ENCODE data around the gene TSPAN9. TPM values are rescaled to one million over a fixed set of nuclear protein-coding genes. Genes with fewer than 3 reads are reported as not detected.

TSPAN9 gene
- total RNA-seq, 1 donor from 2014 or later = 8.4 TPM

DNA sequence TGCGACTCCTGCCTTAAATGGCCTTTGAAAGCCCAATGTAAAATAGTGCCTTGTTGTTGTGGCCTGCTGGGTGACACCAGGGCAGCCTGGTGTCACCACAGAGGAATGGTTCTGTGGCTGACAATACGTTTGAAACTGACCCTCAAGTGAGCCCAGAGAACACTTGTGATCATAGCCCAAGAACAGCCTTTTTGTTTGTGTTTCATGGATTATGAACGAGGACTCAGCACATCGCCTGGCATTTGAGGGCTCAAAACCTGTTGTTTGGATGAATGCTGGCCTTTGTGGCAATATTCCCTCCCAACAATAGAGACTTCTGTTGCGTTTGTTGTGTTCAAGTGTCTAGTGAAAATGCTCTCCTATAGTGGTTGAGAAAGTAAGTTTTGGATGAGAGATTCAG is 48.5 kb downstream of the TSPAN9 start:
- DNase-seq = no peak

DNA sequence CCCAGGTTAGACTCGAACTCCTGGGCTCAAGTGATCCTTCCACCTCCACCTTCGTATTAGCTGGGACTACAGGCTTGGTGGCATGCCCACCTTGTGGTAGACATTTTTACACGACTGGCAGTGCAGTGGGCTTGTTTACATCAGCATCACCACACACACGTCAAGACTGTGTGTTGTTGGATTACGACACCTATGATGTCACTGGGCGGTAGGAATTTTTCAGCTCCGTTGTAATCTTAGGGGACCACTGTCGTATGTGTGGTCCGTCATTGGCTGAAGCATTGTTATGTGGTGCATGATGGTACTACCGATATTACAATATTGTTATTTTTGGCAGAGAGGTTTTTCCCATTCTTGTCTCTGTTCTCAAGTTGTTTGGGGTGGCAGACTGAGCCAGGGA is 50.7 kb downstream of the TSPAN9 start:
- DNase-seq = no peak

DNA sequence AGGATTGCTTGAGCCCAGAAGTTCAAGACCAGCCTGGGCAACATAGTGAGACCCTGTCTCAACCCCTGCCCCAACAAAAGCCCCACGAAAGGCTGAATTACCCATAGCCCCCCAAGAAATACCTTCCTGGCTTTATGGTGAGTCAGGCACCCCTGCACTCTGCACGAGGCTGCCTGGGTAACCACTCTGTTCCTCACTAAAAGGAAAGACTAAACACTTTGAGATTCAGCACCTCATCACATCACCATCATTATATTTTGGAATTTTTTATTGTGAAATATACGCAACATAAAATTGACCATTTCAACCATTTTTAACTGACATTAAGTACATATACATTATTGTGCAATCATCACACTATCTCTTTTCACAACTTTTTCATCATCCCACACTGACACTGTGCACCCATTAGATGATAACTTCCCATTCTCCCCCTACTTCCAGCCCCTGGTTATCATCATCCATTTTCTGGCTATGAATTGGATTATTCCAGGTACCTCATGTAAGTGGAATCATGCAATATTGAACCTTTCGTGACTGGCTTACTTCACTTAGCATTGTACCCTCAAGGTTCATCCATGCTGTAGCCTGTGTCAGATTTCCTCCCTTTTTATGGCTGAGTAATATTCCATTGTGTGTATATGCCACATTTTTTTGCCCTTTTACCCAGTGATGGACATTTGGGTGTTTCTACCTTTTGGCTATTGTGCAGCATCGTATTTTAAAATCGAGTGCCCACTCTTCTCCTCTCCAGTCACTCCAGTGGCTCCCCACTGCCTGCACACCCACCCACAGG is 51.5 kb downstream of the TSPAN9 start:
- no peak for DNase-seq

DNA sequence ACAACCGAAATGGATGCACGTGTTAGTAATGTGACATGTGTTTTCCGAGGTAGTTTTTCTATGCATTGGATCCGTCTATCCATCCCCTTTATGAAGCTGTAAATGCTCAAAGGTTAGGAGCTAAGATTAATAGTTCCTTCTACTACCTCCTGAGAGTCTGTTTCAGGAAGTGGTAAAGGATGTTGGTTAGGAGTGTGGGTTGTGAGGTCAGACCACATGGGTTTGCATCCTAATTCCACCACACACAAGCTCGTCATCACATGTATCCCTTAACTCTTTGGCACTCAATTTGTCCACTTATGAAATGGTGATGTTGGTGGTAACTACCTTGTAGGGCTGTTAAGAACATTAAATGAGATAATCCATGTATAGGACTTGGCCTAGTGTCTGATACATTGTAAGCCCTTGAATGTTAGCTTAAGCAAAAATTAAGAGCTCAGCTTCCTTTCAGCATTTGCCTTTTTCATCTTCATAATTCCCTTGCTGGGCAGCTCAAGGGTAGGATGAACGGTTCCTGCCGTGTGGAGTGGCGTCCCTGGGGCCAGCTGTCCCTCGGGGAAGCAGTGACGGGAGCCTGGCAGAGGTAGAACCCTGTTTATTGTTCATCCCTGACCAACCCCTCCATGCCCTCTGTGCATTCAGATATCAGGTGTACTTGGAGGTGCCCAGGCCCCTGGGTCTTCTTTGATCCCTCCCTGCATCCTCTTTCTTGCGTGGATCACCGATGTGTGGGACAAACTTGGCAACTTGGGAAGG is 52.3 kb downstream of the TSPAN9 start:
- no peak for DNase-seq

DNA sequence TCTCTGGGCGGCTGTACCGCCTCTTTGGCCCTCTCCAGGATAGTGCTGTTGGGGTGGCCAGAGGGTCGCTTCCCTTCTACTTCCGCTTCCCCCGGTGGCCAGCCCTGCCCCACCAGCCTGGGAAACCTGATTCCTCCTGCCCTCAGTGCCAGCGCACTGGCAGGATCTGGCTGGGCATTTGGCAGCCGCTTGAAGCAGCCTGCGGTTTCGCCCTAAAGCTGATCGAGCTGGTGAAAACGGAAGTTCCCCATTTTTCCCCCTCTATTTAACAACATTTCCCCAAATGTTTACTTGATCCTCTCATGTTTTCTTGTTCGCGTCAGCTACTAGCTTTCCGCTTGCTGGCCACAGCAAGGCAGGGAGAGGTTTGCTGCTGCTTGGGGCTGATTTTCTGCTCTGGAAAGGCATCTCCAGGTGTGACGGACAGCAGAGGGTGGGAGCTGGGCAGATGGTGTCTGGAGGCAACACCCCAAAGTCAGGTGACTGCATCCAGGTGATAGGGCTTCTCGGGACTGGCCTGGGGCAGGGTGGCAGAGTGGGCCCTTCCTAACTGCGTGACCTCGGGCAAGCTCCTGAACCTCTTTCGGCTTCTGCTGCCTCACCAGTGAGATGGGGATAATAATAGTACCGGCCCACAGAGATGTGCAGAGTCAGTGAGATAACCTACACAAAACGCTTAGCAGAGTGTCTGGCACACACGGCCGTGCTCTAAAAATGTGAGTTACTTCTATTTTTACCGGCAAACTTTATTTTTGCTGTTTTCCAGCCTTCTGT is 53.1 kb downstream of the TSPAN9 start:
- no peak for DNase-seq

DNA sequence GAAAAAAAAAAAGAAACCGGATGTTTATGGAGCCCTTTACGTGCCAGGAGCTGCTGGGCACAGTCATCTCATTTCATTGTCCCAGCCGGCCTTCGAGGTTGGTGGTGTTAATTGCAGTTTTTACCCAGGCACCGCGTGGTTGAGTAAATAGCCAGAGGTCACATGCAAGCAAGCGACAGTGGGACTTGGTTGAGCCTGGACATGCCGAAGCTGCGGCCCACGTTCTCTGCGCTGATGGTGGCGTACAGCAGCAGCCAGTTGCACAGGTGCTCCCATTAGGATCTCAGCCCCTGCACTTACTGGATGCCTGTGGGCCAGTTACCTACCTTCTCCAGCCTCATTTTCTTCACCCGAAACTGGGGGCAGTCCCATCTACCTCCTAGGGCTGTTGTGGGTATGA is 54.0 kb downstream of the TSPAN9 start:
- no peak for DNase-seq

DNA sequence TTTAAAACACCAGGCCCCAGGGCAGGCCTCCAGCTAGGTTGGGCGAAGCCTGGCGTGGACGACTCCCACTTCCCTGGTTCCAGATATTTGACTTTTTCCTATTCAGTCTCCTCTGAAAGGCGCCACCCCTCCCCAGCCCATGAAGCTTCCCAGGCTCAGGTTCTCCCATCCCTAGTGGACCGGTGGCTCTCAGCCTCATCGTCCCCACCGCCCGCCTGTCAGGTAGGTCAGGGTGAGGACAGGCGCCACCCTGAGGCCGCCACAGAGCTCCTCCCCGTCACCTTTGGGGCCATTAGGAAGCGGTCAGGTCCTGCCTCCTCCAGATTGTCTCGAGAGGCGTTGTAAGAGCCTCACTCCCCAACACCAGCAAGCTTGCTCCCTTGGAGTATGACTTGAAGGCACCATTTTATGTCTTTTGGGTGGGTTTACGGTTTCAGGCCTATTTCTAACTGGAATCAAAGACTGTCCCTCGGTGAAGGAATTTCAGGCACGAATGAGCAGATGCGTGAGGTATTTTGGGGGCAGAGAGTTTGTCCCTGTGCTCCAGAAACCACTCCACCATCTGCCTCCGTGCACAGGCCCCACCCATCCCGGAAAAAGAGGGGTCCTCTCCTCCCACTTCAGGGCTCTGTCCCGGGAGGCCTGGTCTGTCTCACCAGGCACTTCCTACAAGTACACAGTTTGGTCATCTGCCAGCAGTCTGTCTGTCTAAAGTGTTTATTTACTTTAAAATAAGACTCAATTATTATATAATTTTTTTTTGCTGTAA is 55.6 kb downstream of the TSPAN9 start:
- no peak for DNase-seq

DNA sequence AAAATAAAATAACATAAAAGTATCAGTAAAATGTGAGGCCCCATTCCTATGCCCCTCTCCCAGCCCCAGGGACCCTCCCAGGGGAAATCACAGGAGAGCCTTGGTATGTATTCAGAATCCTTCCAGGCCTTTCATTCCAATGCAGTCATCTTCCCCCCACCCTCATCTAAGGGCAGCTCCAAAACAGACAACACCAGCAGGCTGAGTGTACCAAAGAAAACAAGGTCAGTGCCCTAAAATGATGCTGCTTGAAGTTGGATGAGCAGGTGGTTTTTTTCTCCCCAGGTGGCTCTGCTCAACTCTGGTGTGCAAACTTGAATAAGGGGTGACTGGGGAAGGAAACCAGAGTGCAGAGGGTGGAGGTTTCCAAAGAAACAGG is 56.2 kb downstream of the TSPAN9 start:
- no peak for DNase-seq

DNA sequence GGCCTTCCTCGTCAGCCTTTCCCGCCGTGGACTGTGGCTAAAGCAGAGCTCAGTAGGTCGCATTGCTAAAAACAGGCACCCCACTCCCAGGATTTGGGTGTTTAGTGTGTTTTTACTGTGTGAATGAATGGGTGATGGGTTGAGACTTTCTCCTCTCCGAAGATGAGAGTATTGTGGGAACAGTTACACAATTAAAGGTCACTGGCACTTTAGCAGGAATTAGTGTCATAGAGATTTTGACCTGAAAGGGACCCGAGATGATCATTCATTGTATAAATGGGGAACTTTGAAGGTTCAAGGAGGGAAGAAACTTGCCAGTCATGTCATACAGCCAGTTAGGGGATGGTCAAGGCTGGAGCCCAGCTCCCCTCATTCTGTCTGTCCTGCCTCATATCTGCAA is 56.9 kb downstream of the TSPAN9 start:
- no peak for DNase-seq

DNA sequence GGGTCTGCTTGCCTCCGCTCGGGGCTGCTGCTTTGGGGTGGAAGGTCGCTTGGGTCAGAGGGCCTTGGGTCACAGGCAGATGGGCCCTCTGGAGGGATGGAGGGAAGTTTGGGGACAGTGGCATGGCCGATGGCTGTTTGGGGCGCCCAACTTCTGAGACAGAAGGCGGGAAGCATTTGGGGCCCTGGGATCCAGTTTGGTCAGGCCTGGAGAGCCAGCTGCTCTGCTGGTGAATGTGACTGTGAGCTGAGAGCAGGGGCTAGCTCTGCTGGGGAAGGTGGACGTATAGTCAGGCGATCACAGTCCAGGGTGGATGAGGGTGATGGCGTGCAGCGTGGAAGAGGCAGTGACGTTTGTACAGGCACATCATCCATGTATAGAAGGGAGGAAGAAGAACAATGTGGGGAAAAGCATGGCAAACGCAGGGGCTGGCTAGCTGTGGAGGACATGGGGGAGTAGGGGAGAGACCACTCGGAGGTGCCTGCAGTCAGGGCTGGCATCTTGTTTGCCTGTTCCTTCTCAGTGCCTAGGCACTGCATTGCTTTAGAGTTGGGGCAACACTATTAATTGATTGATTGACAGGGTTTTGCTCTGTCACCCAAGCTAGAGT is 57.5 kb downstream of the TSPAN9 start:
- DNase-seq = no peak

DNA sequence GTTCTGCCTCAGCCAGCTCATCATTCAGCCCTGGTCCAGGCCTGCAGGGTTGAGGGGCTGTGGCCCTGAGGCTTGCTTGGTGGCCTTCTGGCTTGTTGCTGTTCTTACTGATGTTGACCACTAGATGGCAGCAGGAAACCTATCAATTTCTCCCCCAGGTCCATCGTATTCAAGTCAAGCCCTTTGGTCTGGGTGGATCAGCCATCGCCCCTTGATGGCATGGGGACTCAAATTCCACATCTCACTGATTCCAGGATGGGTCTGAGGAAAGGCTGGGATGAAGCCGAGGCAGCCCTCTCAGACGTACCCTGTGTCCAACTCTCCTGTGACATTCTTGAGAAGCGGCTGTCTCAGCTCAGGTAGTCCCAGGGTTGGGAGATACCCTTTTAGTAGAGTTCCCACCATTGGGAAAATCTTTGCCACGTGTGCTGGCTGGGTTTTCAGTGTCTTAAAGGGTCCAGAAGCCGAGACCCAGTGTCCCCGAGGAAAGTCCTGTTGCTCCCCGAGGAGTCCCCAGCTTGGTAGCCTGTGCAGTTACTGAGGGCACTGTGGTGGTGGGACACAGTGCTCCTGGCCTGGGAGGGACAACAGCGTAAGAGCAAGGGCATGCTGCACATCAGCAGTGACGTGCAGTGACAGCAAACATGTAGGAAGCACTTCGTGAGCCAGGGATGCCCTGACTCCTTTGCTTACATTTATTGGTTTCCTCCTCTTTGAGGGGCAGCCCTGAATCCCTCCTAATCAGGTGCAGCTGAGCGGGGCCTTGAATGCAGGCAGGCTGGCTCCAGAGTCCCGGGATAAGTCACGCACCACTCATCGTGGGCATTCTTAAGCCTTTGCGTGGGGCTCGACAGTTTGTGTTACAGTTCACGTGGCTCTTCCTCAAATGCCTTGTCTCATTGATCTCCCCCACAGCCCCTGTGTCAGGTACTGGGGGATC is 58.6 kb downstream of the TSPAN9 start:
- DNase-seq = no peak

DNA sequence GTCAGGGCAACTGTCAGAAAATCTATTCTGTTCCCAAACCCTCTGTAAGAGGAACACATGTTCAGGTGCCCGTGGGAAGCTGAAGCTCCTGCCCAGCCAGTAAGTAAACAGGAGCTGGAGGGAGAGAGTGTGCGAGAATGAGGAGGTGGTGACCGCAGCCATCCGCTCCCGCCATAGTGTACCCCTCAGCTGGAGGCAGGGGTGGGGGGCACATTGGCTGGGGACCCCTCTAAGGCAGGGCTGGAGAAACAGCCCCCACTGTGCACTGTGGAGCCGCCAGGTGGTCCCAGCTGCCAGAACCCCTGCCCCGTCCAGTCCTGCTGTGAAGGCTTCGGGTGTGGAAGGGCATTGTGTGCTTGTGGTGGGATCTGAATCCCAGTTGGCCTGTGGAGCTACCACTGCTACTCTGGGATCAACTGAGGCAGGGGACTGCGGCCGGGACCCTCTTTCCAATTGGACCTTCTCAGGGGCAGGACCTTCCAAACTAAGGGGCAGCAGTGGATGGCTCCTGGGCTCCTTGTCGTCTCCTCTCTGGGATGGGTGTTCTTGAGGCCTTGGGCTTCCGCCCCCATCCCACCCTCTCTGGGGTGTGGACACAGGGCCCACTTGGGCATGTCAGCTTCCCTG is 59.6 kb downstream of the TSPAN9 start:
- no peak for DNase-seq

DNA sequence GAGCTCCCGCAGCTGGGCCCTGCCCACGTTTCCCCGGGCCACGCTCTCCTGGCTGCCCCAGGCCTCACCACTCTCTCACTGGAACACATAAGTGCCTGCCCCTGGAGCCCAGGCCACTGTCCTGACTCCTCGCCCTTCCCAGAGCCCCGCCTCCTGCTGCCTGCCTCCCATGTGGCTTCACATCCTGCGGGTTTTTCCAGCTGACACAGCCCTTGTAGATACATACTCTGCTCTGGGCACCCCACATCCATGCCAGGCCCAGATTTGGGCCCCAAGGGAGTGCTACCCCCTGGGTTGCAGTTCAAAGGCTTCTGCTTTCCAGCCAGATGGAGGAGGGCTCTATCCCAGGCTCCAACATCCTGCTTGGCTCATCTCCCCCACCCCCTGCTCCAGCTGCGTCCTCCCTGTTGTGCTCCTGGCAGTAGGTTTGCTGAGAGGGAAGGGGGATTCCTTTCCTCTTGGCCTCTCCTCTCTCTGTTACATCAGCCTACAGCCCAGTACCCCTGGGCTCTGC is 60.1 kb downstream of the TSPAN9 start:
- DNase-seq = no peak

DNA sequence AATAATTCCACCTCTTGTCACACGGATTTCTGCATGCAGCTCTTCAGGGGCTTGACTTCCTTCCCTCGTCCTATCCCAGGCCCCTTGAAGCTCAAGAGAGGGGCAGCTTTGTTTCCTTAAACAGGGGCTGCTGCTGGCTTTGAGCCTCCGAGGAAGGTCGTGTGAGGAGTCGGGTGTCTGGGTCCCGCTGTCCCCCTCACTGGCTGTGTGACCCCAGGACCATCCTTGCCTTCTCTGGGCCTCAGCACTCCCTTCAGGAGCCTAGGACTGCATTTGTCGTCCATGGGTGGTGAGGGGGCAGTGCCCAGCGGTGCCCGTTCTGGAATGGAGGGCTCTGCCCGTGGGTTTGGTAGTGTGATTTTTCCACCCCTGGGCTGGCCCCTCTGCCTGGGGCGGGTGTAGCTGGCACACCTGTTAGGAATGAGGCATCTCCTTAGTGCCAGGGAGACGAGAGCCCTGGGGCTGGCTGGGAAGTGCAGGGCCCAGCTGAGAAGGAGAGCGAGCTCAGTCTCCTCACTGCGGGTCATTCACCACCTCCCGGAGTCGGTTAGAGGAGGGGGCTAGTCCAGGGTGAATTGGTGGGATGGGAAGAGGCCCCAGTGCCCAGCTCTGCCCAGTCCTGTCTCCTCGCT is 60.8 kb downstream of the TSPAN9 start:
- DNase-seq = no peak

DNA sequence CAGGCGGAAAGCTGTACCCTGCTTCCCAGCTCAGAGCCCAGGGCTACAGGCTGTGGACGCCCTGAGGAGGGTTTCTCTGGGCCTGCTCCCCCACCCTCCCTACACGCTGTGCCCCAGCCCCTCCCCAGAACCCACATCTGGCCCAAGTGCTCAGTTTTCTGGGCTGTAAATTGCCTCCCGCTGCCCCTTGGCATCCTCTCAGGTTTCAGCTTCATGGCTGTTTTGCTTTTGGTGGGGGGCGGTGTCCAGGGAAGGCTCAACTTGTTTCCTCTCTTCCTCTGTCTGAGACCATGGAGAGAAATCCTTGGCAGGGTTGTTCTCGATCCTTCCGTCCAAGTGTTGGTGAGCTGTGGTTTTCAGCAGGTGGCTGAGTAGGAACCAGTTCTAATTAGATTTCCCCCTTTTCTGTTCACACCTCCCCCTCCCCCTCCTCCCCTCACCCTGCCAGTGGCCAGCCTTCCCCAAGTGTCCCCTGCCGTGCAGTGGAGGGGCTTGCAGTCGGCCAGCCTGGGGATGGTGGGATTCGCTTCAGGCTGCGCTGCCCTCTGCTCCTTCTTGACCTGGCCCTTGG is 61.8 kb downstream of the TSPAN9 start:
- no peak for DNase-seq

DNA sequence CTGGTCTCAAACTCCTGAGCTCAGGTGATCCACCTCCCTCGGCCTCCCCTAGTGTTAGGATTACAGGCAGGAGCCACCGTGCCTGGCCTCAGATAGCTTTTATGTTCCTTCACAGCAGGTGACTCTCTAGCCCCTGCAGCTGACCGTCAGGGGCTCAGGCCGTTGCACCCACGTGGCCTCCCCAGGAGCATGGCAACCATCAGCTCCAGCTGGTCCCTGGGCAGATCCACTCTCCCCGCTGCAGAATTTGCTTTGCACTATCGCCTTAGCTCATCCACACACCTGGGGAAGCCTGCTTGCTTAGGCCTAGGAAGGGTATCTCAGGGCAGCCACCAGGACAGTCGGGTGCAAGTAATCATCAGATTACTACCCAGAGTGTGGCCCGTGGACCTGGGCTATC is 62.6 kb downstream of the TSPAN9 start:
- no peak for DNase-seq

DNA sequence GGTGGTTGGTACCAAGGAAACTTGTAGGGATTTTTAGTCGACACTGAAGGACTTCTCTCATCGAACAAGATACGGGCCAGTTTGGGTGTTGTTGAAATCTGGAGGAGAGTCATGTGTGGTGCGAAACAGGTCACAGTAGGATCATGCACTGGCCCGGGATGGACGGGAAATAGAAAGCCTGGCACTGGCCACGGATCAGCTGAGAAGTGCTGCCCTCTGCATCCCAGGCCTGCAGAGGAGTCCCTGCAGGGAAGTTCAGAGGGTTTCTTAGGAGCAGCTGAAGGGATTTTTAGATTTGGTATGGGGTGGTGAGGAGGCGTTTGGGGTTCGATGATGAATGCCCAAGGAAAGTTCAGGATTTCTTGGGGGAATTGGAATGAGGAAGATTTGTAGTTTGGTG is 63.1 kb downstream of the TSPAN9 start:
- no peak for DNase-seq

DNA sequence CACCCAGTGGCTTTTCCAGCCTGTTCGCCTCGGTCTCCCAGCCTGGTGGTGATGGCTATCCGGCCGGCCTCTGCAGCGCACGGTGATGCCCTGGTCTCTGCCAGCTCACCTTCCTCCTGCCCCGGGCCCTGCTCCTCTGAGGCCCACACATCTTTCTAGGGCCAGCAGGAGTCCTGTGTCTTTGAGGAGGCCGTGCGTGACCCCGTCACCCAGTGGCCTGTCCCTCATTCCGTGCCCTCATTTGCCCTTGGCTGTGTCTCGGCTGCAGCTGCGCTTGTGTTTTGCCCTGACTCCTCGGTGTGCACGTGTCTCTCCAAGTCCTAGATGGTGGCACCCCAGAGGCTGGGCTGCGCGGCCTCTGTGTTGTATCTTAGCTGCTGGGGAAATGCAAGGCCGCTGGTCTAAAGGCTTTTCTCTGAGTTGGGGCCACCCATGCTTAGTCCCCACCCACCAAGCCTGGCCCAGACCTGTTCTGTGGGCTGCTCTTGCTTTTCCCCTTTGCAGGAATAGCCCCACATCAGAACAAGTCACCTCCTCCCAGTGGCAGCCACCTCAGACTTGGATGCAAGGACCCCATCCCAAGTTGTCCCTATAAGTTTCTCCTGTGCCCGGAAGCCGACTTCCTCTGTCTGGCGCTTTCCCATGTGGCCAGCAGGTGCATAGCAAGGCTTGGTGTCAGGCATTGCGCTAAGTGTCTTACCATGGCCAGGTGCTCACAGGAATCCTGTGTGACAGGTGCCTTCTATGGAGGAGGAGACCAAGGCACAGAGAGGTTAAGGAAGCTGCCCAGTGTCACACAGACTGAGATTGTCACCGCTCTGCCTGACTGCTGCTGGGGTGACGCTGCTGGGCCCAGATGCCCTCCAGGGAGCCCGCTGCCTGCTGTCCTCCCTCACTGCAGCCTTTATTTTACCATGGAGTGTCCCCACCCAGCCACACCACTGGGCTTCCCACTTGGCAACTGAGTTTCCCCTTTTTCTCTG is 64.5 kb downstream of the TSPAN9 start:
- DNase-seq = no peak
